K562 (cell line): Measurements from ENCODE around the gene MIX23. TPM values are rescaled to one million over a fixed set of nuclear protein-coding genes. Genes with fewer than 3 reads are reported as not detected.

Source experiments
- ERF ChIP-seq: fragments of 450-650 bp; formaldehyde crosslinking; IDR thresholded peaks from 2 replicates; pipeline ENCODE4 v1.4.0; 2020; ENCODE audit warnings: mild to moderate bottlenecking, mixed read lengths
- HMGN3 ChIP-seq: IDR thresholded peaks from 2 replicates; pipeline ENCODE4 v1.6.1; 2011; ENCODE audit warnings: borderline replicate concordance, low read depth, mild to moderate bottlenecking, mixed read lengths, low read length; ENCODE audit not compliant: insufficient read length; ENCODE audit errors: extremely low read depth
- IFI16 ChIP-seq: fragments of 250-450 bp; sonication (Bioruptor Pico); IDR thresholded peaks from 2 replicates; pipeline ENCODE4 v2.1.2; 2022; ENCODE audit warnings: mild to moderate bottlenecking, inconsistent platforms
- KAT2B ChIP-seq: IDR thresholded peaks from one replicate; pipeline ENCODE4 v1.6.1; 2012; ENCODE audit warnings: low read depth, mild to moderate bottlenecking, control low read depth, inconsistent platforms, low read length, moderate library complexity
- KDM5B ChIP-seq: fragments of 200-600 bp; sonication (generic); IDR thresholded peaks from 2 replicates; pipeline ENCODE4 v1.6.1; 2012; ENCODE audit warnings: low read depth, mild to moderate bottlenecking, moderate library complexity, low read length, control low read depth, inconsistent platforms; ENCODE audit not compliant: insufficient replicate concordance
- MAFG ChIP-seq: fragments of 450-650 bp; conservative IDR thresholded peaks from 2 replicates; pipeline ENCODE4 v1.6.1; 2016; ENCODE audit warnings: missing genetic modification characterization, missing compliant biosample characterization
- NFIC ChIP-seq: fragments of 450-650 bp; IDR thresholded peaks from 2 replicates; pipeline ENCODE4 v1.6.1; 2017; ENCODE audit warnings: mild to moderate bottlenecking, inconsistent platforms
- POLR2G ChIP-seq: fragments of 200-400 bp; formaldehyde crosslinking; IDR thresholded peaks from 2 replicates; pipeline ENCODE4 v1.6.1; 2017; ENCODE audit warnings: low read depth, mild to moderate bottlenecking, antibody characterized with exemption, low read length, moderate library complexity
- SIN3B ChIP-seq: fragments of 450-650 bp; IDR thresholded peaks from 2 replicates; pipeline ENCODE4 v1.6.1; 2017; ENCODE audit warnings: low read depth, mild to moderate bottlenecking, moderate library complexity
- SP1 ChIP-seq: sonication (generic); formaldehyde crosslinking; IDR thresholded peaks from 2 replicates; pipeline ENCODE4 v1.8.1; 2022; ENCODE audit warnings: mild to moderate bottlenecking, missing genetic modification reagents
- SP2 ChIP-seq: IDR thresholded peaks from 2 replicates; pipeline ENCODE4 v1.6.1; 2011; ENCODE audit warnings: mild to moderate bottlenecking, low read depth, low read length, moderate library complexity; ENCODE audit not compliant: poor library complexity, severe bottlenecking; ENCODE audit errors: extremely low read depth
- TAF1 ChIP-seq: IDR thresholded peaks from 2 replicates; pipeline ENCODE4 v1.6.1; 2011; ENCODE audit warnings: mild to moderate bottlenecking, low read length, moderate library complexity; ENCODE audit not compliant: insufficient read depth, control insufficient read depth, severe bottlenecking; ENCODE audit errors: extremely low read depth
- WHSC1 ChIP-seq: IDR thresholded peaks from one replicate; pipeline ENCODE4 v1.6.1; 2012; ENCODE audit warnings: low read length, control low read depth, inconsistent platforms
- ZBTB7A ChIP-seq: IDR thresholded peaks from 2 replicates; pipeline ENCODE4 v1.6.1; 2011; ENCODE audit warnings: low read depth, mild to moderate bottlenecking, low read length, moderate library complexity, borderline replicate concordance; ENCODE audit not compliant: control insufficient read depth
- ZC3H4 ChIP-seq: sonication (generic); formaldehyde crosslinking; IDR thresholded peaks from 2 replicates; pipeline ENCODE4 v1.9.0; 2021; ENCODE audit warnings: missing genetic modification reagents, borderline replicate concordance
- ZNF3 ChIP-seq: fragments of 250-450 bp; sonication (Bioruptor Pico); IDR thresholded peaks from 2 replicates; pipeline ENCODE4 v1.5.0; 2021; ENCODE audit warnings: mild to moderate bottlenecking, moderate library complexity
- polyA plus RNA-seq, 8 experiments: library from polyadenylated mRNA; depleted of rRNA in 4 of 8; stranded (reverse) in 5 of 8; unstranded in 3 of 8; fragments of >200 nt; fragmentation: Nextera tagmentation in 2 of 8; fragmentation: Illumina TruSeq in 1 of 8; extraction: Ambion mirVana in 2 of 8; extraction: Trizol in 1 of 8; gene quantifications; 2 replicates each; pipeline versions ENCODE4 v1.2.1 to v1.2.3, GENCODE V29; 2011 to 2014; ENCODE audit warnings: inconsistent platforms in 1 of 8, missing spikeins in 1 of 8
- total RNA-seq, 7 experiments: library from RNA; depleted of rRNA in 6 of 7; stranded (reverse); fragments of >200 nt in 6 of 7; fragmentation: Illumina TruSeq in 2 of 7; extraction: Trizol in 2 of 7; gene quantifications; 2 replicates each; pipeline versions ENCODE4 v1.2.1 to v1.2.3, GENCODE V29; 2011 to 2021; ENCODE audit warnings: low replicate concordance in 1 of 7
- TF ChIP-seq, protein P1 (sequence below): fragments of 250-450 bp; sonication (Bioruptor Pico); IDR thresholded peaks from 2 replicates; pipeline ENCODE4 v1.4.0; 2020; ENCODE audit warnings: mild to moderate bottlenecking, moderate library complexity, borderline replicate concordance
- TF ChIP-seq, protein P2 (sequence below): fragments of 450-650 bp; conservative IDR thresholded peaks from 2 replicates; pipeline ENCODE4 v1.6.1; 2016; ENCODE audit warnings: missing genetic modification characterization, low read depth, mild to moderate bottlenecking, missing compliant biosample characterization, moderate library complexity

Gene MIX23
- total and polyA plus RNA-seq, 9 of the 15 experiments (the other 6 are each of a cell fraction or from before 2014, with no cell fraction given): 45.5 to 185 (median 106) TPM

GRCh38 chr3:122415104-122415744 lies 32.2 kb upstream of the MIX23 start (continued):
- TF ChIP-seq, protein P1, sequence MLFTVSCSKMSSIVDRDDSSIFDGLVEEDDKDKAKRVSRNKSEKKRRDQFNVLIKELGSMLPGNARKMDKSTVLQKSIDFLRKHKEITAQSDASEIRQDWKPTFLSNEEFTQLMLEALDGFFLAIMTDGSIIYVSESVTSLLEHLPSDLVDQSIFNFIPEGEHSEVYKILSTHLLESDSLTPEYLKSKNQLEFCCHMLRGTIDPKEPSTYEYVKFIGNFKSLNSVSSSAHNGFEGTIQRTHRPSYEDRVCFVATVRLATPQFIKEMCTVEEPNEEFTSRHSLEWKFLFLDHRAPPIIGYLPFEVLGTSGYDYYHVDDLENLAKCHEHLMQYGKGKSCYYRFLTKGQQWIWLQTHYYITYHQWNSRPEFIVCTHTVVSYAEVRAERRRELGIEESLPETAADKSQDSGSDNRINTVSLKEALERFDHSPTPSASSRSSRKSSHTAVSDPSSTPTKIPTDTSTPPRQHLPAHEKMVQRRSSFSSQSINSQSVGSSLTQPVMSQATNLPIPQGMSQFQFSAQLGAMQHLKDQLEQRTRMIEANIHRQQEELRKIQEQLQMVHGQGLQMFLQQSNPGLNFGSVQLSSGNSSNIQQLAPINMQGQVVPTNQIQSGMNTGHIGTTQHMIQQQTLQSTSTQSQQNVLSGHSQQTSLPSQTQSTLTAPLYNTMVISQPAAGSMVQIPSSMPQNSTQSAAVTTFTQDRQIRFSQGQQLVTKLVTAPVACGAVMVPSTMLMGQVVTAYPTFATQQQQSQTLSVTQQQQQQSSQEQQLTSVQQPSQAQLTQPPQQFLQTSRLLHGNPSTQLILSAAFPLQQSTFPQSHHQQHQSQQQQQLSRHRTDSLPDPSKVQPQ (CRISPR knock-in tag): no peak
- no peak for TF ChIP-seq IFI16 (CRISPR knock-in tag)
- TF ChIP-seq NFIC: 0 out of 2 replicates have a peak, but pooled peaks have one; percentile 33
- TF ChIP-seq MAFG (tag): no peak
- no peak for TF ChIP-seq ZC3H4 (CRISPR knock-in tag)
- no peak for TF ChIP-seq ZBTB7A
- no peak for TF ChIP-seq SP1 (CRISPR knock-in tag)
- TF ChIP-seq, protein P2, sequence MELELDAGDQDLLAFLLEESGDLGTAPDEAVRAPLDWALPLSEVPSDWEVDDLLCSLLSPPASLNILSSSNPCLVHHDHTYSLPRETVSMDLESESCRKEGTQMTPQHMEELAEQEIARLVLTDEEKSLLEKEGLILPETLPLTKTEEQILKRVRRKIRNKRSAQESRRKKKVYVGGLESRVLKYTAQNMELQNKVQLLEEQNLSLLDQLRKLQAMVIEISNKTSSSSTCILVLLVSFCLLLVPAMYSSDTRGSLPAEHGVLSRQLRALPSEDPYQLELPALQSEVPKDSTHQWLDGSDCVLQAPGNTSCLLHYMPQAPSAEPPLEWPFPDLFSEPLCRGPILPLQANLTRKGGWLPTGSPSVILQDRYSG: no peak
- no peak for TF ChIP-seq ERF (CRISPR knock-in tag)
- no peak for TF ChIP-seq SIN3B
- TF ChIP-seq ZNF3: no peak
- TF ChIP-seq TAF1: no peak
- TF ChIP-seq POLR2G: no peak
- no peak for TF ChIP-seq SP2
- no peak for TF ChIP-seq HMGN3
- no peak for TF ChIP-seq WHSC1
- TF ChIP-seq KAT2B: no peak
- no peak for TF ChIP-seq KDM5B
